Fibroblast of skin of left biceps (primary cell): ENCODE data around the gene HARS1.
"Not testable (repeated sequence)": the region's sequence is repeated elsewhere in the genome, so short reads cannot be mapped to it uniquely, and the experiment has no call there.

Experiments
- DNase-seq, 2 experiments: peaks; one replicate each; pipeline ENCODE4 v3.0.0-alpha.2; 2013; ENCODE audit warnings: low read depth in 2 of 2

Gene HARS1

GRCh38 chr5:140633501-140633900 lies 57.7 kb downstream of the HARS1 start:
- no peak for DNase-seq

DNA sequence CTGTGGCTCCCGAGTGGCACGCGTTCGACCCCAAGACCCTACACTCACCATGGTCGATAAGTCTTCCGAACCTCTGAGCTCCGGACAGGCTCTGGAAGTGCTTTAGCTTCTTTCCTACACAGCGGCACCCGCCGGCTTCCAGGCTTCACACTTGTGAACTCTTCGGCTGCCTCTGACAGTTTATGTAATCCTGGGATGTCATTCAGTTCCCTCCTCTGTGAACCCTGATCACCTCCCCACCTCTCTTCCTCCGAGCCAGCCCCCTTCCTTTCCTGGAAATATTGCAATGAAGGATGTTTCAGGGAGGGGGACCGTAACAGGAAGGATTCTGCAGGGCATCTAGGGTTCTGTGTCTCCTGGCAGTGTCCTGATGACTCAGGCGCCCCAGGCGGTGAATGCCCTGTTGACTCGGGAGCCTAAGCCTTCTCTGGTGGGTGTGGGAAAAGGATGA lies 58.1 kb downstream of the HARS1 start, which contains the start of gene CD14:
Gene CD14 (minus strand): TSS at position 155 of the 451 bp plus-strand sequence. CDS start 104 bp downstream, at position 51.
- DNase-seq, result no peak

GRCh38 chr5:140632366-140633020 lies 58.7 kb downstream of the HARS1 start:
- no peak for DNase-seq

- no peak for DNase-seq
These were observed 59.3 kb downstream of the HARS1 start for GRCh38 chr5:140631831-140632365.

DNA sequence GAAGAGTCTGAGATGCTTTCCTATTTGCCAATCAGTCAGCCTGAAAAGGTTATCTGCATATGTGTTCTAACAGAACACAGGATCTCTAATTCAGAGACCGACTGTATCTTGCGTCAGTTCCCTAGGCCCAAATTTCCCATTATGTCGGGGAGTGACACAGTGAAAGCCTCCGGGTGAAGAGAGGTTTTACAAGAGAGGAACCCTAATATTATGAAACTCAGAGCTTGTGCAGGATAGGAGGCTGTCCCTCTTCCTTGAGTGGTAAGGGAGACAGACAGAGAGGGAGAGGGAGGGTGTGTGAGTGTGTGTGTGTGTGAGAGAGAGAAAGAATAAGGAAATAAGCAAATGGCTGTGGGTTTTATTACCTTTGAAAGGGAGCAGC lies 60.1 kb downstream of the HARS1 start:
- DNase-seq, result no peak

- DNase-seq, result no peak
These were observed 60.7 kb downstream of the HARS1 start for GRCh38 chr5:140630292-140631035.

- no peak for DNase-seq
These were observed 62.5 kb downstream of the HARS1 start for GRCh38 chr5:140628711-140629110.

DNA sequence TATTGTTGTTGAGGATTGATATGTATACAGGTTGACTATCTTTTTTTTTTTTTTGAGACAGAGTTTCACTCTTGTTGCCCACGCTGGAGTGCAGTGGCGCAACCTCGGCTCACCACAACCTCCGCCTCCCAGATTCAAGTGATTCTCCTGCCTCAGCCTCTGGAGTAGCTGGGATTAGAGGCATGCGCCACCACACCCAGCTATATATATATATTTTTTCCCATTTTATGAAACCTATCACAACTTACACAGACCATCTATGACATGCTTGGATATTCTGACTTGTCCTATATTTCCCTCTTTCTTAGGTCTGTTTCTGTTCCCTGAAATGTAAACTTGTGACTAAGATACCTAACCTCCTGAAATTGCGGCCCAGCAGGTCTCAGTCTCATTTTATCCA lies 63.2 kb downstream of the HARS1 start:
- DNase-seq, result no peak

- DNase-seq, result not testable (repeated sequence)
These were observed 66.3 kb downstream of the HARS1 start for GRCh38 chr5:140624886-140625285.
